ENCODE measurements around the gene NTM.

The NTM gene

DNA sequence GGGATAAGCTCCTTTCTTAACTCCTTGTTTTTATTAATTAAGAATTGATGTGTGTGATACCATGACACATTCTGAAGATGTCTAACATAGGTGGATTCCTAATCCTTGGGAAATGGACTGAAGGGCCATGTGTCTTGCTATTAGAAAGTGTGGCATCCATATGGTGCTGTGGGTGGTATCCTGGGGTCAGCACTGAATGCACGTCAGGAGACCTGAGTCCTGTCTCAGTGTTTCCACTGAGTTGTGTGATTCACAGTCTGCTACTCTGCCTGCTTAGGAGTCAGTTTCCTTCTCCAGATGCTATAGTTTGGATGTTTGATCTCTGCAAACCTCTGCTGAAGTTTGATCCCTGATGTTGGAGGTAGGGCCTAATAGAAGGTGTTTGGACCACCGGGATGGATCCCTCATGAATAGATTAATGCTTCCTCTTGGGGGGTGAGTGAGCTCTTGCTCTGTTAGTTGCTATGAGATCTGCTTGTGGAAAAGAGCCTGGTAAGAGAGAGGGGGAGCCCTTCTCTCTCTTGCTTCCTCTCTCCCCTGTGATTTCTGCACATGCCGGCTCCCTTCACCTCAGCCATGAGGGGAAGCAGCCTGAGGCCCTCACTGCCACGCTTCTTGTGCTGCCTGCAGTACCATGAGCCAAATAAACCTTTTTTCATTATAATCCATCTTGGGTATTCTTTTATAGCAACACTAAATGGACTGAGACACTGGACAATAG, 666.5 kb downstream of the NTM start:
- DNase-seq, result no peak

DNA sequence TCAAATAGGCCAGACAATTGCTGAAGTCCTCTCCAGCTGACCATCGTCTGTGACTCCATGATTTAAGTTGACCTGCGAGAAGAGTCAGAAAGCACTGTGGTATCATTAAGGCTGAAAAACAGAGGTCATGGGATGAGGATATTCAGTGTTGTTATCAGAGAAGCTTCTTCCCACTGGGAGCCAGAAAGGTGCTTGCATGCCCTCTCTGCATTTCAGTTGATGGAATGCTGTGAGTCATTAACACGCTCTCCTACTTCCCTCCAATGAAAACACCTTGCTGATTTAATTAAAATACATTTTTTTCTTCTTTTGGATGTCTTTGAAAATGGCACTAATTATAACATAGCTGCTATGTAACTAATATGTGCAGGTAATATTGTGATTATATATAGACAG, 667.0 kb downstream of the NTM start:
- no peak for DNase-seq

- DNase-seq, result no peak
Observed at GRCh38 chr11:132037956-132038355, 667.5 kb downstream of the NTM start.

GRCh38 chr11:132039521-132039920, 669.1 kb downstream of the NTM start:
- DNase-seq, result no peak

DNA sequence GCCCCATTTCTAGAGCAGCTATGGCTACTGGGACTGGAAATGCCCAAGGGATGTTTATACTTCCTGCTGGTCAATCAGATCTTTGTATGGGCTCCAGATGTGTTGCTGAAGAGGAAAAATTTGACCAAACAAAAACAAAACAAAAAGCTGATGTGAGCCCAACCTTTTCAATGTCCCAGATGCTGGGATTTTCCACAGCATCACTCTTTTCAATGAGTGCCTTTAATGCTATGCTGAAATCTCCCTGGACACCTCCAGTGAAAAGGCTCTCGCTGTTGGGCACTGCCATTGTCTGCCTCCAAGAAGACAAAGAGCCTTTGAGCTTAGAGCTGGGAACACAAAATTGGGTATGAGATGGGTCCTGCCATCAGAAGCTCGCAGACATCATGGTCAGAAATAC, 671.9 kb downstream of the NTM start:
- no peak for DNase-seq

GRCh38 chr11:132043714-132044113, 673.3 kb downstream of the NTM start:
- no peak for DNase-seq

- no peak for DNase-seq
Observed at GRCh38 chr11:132045107-132045506, 674.7 kb downstream of the NTM start.

DNA sequence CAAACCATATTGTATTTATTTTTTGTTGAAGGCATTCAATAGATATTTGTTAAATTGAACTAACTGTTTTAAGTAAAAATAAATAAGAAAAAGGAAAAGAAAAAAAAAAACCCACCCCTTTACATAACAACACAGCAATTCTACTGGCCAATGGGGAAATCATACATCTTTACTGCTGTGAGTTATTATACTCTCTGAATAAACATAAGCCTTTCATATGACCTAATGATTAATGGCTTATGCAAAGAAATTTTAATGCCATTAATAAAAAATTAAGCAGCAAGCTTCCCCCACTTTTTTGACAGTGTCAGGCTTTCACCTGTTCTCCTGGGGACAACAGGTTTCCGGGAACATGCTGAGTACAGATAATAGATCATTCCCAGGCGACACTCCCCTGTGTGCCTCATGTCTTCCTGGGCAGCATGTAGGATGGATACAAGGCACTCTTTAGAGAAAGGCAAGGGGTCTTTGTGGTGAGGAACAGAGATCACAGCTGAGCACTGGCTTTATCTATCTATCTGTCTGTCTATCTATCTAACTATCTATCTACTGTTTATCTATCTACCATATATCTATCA, 676.0 kb downstream of the NTM start:
- DNase-seq, result no peak

GRCh38 chr11:132047167-132047566, 676.8 kb downstream of the NTM start:
- no peak for DNase-seq

- no peak for DNase-seq
Observed at GRCh38 chr11:132048040-132048439, 677.6 kb downstream of the NTM start.

DNA sequence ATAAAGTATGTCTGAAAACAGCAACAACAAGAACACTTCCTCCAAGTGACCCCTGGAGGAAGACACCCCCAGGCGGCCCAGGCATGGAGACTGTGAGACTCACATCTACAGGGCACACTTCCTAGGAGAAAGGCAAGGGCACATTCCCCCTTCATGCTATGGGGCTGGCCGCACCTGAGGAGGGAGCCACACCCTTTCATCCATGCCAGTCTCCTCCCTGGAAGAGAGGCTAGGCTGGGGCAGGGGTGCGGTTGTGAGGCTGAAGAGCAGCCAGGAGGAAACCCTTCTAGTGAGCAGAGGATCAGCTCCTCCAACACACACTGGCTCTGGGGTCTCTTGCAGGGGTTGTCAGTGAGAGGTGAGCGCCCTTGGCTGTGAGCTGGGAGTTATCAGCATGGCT, 678.8 kb downstream of the NTM start:
- no peak for DNase-seq

- DNase-seq, result no peak
Observed at GRCh38 chr11:132050049-132050448, 679.6 kb downstream of the NTM start.

GRCh38 chr11:132050577-132051165, 680.3 kb downstream of the NTM start:
- no peak for DNase-seq

DNA sequence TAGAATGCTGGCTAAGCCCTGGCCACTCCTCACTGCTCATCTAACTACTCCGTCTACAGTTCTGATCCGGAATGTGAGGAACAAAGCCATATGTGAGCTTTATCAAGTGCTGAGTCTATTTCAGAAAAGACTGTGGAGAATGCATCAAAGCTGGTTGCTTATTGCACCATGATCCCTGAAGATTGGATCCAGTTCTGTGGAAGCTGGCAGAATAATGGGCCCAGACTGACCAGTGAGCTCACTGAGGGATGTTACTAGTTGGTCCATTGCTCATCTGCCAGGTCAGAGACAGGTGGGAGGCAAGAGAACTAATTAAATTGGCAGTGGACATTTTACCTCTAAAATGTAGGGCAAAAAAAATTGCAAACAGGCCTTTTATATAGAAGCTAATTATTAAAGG, 681.3 kb downstream of the NTM start:
- DNase-seq, result no peak

DNA sequence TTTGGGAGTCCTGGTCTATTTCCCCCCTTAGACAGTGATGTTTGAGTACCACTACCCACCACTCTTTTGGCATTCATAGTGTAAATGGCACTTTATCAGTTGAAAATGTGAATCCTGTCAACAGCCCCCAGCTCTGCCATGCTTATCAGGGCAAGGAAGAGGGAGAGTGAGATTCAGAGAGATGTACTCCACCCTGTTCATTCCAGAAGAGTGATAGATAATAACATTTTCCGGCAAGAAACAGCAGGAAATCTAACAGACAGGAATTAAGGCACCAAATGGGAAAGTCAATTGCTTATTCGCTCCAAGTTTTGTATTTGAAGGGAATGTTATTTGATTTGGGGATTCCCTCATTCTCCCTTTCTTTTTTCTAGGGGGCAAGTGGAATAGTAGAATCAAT, 681.9 kb downstream of the NTM start:
- no peak for DNase-seq

DNA sequence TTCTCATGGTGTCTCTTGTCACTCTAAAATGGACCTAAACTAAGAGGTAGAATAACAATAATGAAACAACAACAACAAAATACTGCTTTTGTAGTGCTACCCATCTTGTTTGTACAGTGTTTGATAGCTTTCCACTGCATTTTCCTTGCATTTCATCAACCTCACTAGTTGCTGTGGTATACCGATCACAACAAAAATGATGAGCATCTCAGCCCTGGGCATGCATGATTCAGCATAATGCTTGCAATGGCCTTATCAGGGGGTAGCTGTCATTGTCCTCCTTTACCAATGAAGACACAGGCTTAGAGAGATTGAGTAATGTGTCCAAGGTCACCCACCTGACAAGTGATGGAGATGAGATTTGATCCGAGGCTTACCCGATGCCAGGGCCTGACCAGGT, 682.5 kb downstream of the NTM start:
- no peak for DNase-seq

- no peak for DNase-seq
Observed at GRCh38 chr11:132054822-132055221, 684.4 kb downstream of the NTM start.

DNA sequence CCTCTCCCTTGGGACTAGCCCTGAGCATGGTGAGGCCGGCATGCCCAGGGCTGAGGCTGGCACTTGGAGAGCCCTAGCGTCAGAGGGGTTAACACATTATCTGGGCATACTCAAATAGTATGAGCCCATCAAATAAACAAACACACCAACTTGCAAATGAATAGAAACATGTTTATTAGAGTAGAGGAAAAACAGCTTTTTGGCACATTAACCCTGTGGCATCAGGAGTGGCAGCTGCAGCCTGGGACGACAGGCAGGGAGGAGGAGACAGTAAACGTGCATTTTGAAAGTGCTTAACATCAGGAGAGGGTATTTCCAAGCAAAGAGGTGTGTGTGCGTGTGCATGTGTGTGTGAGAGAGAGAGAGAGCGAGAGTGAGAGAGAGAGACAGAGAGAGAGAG, 684.9 kb downstream of the NTM start:
- no peak for DNase-seq

DNA sequence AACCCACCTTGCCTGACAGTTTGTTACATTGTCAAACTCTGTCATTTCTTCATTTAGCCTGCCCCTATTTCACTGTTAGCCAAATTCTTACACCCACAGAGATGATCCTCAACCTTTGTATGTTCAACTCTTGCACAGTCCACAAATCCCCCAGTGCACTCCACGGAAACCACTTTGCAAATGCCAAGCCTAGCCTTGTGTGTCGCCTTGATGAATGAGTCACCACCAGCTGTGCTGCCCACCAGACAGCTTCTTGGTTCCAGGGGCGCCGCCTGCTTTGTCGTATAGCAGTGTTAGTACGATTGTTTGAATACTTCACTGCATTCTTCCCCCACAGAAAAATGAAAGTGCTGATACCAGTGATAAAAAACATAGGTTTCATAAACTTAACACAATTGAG, 686.3 kb downstream of the NTM start:
- no peak for DNase-seq

GRCh38 chr11:132057266-132057665, 686.9 kb downstream of the NTM start:
- DNase-seq, result no peak

DNA sequence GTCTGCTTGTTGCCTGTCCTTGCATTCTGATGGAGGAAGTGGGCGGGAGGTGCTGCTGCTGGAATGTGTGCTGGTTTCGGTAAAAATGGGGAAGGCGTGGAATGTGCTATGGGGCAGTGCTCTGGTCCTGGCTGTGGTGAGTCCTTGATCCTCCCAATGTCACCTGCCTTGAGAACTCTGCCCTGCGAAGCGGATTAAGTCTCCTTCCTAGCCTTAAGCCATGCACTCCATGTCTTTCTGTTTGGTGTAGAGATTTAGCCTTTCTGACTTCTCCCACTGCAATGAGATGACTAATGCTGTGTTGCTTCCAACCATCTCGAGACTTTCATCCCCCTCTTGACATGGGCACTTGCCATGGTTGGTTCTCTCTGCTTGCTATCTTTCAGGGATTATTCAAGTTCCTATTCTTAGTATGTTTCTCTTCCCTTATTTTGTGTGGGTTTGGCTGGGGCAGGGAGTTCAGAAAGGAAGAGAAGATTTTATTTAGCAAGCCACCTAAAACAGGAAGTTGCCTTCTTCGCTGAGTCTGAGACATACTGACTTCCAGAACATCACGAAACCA, 687.9 kb downstream of the NTM start:
- no peak for DNase-seq

- no peak for DNase-seq
Observed at GRCh38 chr11:132060567-132060966, 690.2 kb downstream of the NTM start.

DNA sequence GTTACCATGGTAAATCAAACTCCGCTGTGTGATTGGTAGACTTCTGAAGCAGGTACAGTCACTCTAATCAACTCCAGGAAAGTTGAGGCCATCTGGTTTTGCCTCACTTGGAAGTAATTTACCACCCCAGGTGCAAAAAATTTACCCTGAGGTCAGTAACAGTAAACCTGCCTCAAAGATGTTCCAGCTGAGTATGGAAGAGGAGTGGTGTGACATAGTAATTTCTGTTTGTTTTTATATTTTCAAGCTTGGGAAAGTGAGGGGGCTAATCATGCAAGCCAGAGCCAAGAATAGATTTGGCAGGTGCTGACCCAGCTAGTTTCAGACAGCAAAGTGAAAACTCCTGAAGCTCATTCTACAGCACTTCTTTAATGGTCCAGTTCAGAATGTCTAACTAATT, 691.6 kb downstream of the NTM start:
- no peak for DNase-seq

DNA sequence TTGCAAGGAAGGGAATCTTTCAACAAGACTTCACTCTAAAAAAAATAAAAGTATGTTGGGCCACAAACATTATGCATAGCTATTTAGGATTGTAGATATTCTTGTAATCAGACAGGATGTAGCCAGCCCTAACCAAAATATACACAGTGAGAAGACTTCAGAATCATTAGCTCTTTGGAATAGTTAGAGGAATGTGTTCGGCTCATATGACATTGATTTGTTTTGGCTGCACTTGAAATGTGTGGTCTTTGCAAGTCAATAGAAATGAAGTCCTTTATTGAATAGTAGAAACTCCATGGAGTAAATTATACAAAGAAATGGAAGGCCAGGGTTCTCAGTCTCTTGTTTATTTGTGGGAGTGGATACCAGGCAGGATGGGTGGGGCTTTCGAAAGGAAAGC, 692.1 kb downstream of the NTM start:
- no peak for DNase-seq

All from activated T-cell treated with anti-CD3 and anti-CD28 coated beads, Interleukin-2, amount 50 U/mL, for 1 hour (primary cell).